Astrocyte of the hippocampus (primary cell): ENCODE measurements around the gene HS6ST3.
"Not testable (repeated sequence)": the region's sequence is repeated elsewhere in the genome, so short reads cannot be mapped to it uniquely, and the experiment has no call there.

Experiments
- DNase-seq: peaks from one replicate; pipeline ENCODE4 v3.0.0; 2011; ENCODE audit warnings: low read depth, low spot score

Gene HS6ST3

DNA sequence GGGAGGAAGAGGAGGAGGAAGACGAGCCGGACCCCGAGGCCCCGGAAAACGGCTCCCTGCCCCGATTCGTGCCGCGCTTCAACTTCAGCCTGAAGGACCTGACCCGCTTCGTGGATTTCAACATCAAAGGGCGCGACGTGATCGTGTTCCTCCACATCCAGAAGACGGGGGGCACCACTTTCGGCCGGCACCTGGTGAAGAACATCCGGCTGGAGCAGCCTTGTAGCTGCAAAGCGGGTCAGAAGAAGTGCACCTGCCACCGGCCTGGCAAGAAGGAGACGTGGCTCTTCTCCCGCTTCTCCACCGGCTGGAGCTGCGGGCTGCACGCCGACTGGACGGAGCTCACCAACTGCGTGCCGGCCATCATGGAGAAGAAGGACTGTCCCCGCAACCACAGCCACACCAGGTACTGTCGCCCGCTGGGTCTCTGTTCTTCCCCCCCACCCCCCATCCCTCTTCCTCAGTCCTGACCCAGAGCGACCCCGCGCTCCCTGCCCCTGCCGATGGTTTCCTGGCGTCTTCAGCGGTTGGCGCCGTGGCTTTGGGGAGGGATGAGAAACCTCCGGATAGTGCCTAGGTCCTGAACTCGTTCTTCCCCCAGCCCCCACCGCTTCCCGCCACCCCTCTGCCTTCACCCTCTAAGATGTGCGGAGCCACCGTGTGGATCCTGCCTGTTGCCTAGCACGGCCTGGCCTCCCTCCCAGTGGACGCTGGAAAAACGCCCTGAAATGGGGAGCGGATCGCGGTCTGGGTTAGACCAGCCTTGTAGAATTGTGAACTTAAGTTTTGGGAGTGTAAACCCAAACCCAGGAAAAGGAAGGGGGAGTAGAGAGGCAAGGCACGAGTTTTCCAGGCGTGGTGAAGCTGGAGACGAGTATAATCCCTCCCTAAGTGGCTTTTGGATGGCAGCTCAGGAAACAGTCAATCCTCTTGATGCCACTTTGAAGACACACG, 1.5 kb downstream of the HS6ST3 start:
- DNase-seq: peak; percentile 45

DNA sequence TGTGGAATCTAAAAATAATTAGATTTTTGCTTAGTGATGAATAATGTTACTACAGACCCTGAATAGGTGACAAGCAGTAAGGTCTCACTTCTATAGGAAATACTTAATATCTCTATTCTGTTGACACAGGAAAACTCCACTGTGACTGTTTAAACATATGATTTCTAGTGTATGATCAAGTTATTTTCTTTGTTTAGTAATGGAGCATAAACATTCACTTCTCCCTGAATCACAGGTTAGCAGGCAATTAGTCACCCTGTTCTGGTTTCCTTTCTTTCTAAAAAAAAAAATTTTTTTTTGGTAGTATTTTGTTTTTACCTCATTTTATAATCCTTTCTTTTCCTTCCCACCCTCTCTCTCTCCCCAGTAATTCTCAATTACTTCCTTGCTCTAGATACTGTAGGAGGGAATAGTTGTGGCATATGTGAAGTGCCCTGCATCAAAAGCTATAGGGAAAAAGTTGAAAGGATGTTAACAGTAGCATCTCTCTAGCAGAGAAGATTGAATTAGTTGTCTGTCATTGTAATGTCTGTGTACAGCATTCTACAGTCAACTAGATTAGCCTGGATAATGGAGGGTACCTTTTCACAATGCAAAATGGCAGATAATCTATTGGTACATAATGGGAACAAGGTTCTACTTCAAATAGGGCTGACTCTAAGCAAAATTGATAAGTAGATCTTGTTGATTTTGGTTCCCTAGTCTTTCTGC, 3.5 kb downstream of the HS6ST3 start:
- no peak for DNase-seq

DNA sequence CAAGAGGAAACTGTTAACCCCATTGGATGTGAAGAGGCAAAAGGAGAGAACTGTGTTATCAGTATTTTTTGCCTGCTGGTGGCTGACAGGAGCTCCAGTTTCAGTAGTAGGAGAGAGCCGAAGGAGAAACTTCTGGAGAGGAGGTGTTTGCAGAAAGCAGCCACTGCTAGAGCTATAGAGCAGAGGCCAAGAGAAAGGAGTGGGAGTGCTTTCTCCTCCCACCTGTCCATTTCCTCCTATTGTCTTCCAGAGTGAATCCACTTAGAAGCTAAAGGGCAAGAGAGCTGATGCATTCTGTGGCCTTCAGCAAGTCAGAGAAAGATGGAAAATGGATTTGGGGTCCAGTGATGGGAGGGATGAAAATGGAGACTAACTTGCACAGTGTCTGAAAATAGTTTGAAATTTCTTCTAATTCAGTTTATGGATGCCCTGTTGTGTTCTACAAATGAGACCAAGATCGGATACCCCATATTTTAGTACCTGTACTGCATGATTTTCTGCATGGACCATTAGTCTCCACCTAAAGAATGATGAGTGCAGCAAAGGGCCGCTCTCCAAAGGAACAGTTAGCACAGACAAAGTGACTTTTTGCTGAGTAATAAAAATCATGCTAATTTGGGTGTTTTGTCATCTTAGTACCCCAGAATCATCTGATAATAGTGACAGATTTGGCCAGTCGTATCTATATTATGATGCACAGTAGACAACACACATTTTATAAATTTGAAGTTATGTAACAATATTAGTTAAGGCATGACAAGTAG, 10.7 kb downstream of the HS6ST3 start:
- DNase-seq: no peak

DNA sequence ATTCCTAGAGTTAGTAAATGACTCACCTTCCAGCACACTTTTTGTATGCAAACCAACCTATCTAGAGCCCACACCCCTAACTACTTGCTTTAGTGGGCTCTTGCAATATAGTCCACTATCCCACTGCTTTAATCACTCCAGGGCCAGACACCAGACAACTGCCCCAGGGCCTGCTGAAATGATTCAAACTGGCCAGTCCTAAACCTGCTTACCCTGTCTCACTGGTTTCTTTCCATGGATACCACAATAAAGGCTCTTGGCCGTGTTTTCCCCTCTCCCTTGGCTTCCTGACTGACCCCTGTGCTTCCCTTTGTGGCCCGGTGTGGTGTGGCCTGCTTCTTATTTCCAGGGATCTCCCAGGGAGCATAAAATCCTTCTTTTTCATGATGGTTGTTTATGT, 14.6 kb downstream of the HS6ST3 start:
- no peak for DNase-seq

DNA sequence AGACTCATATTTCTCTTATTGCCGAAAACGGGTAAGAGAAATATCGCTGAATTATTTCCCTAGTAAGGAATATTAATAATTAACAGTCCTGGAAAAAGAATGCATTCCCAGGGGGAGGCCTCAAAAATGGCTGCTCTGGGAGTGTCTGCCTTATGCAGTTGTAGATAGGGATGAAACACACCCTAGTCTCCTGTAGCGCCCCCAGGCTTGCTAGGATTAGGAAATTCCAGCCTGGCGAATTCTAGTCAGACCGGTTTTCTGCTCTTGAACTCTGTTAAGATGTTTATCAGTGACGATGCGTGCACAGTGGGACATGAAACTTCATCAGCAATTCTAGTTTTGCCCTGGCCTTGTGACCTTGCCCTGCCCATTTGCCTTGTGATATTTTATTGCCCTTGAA, 18.2 kb downstream of the HS6ST3 start:
- not testable (repeated sequence) for DNase-seq

DNA sequence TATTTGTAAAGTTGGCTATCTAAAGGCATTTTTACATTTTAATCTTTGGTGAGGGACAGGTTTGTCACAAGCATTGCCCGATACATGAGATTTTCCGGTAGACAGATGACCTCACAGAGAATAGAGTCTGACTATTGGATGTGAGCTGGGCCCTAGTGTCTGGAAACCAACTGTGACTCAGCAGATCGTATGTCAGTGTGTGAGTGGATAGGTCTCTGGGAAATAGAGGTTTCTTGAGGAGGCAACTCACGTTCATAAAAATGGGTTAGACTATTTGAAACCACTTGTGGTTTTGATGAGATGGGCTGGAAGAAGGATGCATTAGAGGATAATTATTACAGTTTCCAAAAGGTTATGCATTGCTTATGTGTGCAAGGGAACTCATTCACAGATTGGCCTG, 19.2 kb downstream of the HS6ST3 start:
- DNase-seq: no peak

DNA sequence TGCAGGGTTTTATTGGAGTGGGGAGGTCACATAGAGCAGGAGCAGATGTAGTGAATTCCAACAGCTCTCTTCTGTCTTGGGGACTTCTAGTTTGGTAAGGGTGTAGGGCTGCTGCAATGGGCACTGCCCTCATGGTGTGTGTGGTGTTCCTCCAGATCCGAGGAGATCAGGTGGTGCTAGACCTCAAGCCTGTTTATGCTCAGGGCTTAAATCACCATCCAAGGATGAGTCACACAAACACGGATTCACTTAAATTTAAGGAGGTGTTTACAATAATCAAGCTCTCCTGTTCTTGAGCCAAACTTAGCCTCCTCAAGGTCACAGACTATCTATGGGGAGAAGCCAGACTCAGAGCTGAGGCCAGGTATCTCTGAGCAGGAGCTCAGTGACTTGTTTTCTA, 23.0 kb downstream of the HS6ST3 start:
- no peak for DNase-seq

DNA sequence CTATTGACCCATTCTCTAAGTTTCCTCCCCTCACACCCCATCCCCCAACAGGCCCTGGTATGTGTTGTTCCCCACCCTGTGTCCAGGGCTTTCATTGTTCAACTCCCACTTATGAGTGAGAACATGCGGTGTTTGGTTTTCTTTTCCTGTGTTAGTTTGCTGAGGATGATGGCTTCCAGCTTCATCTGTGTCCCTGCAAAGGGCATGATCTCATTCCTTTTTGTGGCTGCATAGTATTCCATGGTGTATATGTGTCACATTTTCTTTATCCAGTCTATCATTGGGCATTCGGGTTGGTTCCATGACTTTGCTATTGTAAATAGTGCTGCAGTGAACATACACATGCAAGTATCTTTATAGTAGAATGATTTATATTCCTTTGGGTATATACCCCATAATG, 25.5 kb downstream of the HS6ST3 start:
- not testable (repeated sequence) for DNase-seq

DNA sequence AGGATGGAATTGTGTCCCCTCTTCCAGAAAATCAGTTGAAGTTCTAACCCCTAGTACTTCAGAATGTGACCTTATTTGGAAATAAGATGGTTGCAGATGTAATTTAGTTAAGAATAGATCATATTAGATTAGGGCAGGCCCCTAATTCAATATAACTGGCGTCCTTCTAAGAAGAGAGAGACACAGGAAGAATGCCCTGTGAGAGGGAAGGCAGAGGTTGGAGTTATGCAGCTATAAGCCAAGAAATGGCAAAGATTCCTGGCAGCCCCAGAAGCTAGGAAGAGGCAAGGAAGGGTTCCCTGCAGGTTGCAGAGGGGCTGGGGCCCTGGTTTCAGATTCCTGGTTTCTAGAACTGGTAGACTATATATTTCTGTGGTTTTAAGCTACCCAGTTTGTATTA, 30.0 kb downstream of the HS6ST3 start:
- no peak for DNase-seq

DNA sequence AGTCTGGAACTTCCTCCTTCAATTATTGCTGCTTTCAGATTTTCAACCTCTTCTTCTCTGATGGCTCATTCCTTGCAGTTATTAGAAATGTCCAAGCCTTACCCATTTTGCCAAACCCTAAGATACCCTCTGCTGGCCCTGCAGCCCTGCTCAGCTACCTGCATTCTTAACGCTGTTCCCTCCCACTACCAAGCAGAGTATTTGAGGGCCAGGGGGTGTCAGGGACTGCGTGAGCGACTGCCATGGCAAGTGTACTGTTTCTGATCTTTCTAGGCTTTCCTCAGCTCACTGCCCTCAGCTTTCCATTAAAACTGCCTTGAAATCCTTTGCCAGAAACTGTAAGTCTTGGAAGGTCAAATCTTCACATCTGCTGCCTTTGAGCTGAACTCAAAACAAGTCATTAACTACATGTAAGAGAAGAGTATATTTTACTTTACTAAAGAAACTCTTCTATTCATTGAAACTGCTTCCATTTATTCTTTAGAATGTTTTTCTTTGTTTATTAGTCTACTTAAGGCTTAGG, 41.0 kb downstream of the HS6ST3 start:
- DNase-seq: no peak

DNA sequence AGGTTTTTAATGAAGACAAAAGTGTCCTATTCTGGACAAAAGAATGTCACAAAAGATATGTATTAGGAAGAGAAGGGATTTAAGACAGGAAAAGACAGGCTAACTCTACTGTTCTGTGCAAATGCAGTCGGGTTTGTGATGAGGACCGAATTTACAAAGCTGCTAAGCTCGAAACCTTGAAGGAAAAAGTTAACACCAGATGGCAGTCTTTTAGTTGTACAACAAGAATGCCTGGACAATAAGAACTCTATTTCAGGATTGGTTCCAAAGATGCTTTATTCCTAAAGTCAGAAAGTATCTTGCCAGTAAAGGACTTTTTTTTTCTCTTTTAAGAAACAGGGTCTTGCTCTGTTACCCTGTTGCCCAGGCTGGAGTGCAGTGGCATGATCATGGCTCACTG, 51.1 kb downstream of the HS6ST3 start:
- DNase-seq: peak; percentile 34

DNA sequence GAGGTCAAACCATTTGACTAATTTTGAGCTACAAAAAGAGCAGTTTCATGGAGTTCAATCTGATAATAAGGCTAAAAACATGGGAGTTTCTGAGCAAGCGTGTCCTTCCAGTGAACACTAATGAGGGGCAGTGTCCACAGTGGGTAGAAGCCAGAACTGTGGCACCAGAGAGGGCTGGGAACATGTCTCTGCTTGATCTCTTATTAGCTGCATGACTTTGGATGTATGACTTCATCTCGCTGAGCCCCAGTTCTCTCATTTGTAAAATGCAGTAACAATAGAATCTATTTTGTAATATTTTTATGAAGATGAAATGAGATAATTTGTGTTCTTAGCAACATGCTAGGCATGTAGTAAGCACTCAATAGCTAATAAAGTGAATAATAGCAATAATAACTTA, 69.8 kb downstream of the HS6ST3 start:
- no peak for DNase-seq

DNA sequence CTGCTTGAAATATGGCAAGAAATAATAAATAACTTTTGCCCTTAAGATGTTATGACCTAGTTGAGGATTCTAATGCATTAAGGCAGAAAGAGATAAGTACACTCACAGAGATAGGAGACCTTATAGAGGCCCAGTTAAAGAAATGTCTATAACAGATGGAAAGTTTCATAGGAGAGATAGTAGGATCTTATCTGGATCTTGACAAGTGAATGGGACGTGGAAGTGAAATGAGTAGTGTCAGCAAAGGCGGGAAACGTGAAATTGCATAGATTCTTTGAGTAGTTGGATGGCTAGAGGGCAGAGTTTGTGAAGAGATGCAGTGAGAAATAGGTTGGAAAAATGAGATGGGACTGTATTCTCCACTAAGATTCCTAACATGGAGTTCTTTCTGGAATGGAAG, 71.2 kb downstream of the HS6ST3 start:
- no peak for DNase-seq

DNA sequence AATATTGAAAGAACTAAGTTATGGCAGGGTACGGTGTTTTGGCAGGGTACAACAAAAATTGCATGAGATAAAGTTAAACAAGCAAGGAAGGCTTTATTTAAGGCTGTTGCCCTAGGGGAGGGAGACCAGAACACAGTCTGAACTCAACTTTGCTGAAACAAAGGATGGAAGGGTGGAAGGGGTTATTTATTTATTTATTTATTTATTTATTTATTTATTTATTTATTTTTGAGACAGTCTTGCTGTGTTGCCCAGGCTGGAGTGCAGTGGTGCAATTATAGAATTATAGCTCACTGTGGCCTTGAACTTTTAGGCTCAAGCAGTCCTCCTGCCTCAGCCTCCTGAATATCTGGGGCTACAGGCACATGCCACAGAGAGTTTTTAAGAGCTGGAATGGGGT, 75.9 kb downstream of the HS6ST3 start:
- no peak for DNase-seq

DNA sequence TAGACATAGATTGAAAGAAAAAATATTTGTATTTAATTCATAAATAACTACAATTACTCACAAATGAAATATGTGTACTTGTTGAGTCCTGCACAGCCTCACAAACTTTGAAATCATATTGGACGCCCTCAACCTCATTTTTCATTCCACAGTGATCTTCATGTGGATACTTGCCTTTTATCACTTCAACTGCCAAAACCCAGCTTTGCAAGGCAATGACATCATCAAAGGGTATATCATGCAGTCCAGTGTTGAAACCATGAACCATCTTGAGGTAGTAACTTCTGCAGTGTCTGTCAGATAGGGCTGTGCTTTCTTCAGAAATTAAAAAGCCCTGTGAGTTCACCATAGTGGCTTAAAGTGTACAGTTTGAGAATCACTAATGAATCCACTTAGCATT, 82.2 kb downstream of the HS6ST3 start:
- no peak for DNase-seq

DNA sequence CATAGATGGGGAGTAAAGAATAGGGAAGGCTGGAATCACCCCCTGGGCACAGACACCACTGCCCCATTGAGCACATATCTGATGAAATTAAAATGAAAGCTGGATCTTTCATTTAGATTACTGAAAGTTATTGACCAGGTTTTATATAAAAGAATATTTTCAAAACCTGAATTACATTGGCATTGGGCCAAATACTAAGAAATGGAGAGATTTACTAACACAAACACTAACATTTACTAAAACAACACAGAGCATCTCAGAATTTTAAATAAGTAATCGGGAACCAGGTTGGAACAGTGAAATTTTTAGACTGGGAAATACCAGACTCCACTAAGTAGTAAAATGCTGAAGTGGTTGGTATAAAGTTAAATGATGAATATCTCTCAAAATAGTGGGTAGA, 88.9 kb downstream of the HS6ST3 start:
- no peak for DNase-seq

DNA sequence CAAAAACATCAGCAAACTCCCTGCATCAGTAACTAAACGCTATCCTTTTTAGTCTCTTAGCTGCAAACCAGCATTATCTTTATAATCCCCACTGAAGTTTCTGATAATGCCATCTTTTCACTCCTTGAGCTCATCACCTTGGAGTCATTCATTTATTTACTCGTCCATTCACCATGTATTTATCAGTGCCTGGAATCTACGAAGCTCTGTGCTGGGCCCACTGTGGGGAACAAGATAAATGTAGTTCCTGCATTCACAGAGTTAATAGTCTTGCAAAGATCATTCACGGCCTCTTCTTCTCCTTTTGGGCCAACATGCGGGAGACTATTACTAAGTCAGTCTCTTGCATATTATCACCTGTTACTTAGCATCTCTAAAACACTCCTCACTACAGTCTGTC, 89.4 kb downstream of the HS6ST3 start:
- no peak for DNase-seq

DNA sequence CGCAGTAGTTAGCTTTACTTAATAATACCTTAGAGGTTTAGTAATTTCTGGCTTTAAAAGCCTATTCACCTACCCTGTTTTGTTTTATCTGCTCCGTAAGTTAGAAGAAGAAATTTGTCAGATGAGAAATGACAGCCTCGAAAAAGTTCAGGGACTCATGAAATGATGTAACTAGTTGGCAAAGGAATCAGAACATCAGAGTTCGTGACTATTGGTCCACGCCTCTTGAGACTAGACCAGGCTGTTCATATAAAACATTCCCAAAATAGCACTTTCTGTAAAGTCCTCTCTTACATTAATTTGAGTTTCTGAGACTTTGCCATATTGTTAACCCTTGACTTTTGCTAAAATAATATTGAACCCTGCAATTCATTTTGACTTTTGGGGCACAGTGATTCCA, 92.0 kb downstream of the HS6ST3 start:
- no peak for DNase-seq

DNA sequence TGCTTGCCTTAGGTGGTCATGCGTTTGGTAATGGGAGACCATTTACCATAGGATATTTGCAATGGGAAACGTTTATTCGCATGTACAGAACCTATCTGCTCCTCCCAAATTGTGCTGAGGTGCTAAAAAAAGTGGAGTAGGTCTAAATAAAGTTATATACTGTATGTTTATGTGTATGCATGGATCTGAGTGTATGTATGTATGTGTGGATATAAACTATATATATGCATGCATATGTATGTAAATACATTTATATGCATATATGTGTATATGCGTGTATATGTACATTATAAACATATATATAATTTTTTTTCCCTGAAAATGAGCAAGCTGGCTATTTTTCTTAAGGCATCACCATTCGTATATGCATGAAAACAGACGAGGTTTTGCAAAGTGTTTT, 95.9 kb downstream of the HS6ST3 start:
- DNase-seq: no peak

DNA sequence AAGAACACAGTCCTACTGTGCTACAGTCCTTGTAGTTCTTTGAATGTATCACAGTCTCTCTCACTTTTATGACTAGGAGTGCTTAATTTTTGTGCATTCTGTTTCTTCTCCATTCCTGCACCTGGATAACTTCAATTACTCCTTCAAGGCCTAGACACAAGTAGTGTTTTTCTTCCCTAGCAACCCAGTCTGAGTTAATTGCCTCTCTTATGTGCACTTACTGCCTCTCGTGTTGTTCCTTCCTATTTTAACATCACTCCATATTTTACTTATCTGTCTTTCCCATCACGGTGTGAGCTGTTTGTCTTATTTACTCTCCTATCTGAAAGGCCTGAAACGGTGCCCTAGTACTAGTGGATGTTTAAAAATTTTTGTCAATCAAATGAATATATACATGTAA, 101.5 kb downstream of the HS6ST3 start:
- no peak for DNase-seq

DNA sequence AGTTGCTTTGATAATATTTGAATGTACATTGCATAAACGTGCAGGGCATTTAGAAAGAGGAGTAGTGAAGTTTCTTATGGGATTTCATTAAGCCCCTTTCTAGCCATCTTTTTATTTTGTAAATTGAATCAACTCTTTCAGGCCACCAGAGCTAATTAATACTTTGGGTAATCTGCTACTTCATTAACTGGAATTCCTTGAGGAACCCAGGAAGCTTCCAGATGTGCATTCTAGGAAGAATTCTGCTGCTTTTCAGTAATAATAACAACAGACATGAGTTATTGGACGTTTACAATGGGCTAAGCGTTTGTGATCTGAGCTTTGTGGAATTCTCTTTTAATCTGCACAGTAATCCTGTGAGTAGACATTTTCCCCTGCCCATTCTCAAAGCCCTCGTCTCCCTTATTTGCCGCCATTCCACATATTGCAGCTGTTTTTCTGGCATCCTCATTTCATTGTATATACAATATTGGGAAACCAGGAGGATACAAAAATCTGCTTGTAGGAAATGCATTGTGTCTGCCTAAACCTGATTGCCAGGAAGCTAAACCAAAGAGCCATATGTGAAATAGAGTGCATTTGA, 103.9 kb downstream of the HS6ST3 start:
- DNase-seq: no peak

DNA sequence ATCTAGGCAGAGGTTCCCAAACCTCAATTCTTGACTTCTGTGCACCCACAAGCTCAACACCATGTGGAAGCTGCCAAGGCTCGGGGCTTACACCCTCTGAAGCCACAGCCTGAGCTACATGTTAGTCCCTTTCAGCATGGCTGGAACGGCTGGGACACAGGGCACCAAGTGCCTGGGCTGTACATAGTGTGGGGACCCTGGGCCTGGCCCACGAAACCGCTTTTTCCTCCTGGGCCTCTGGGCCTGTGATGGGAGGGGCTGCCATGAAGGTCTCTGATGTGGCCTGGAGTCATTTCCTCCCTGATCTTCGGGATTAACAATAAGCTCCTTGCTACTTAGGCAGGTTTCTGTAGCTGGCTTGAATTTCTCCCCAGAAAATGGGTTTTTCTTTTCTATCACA, 108.1 kb downstream of the HS6ST3 start:
- no peak for DNase-seq
